ENCODE results near the gene NAT16. TPM values are rescaled to one million over a fixed set of nuclear protein-coding genes. Genes with fewer than 3 reads are reported as not detected.

The NAT16 gene
- not detected for total RNA-seq

- intact Hi-C loops (cut with DNase I) = no loop called here
- WGBS = 19% methylated on average over 9 of the region's 56 CpGs
- TF ChIP-seq EP300 (IDR thresholded peaks at IDR 0.05) = no peak
- TF ChIP-seq POLR2AphosphoS5 (IDR thresholded peaks at IDR 0.05) = no peak
- TF ChIP-seq CTCF (IDR thresholded peaks at IDR 0.05) = no peak
- no peak for TF ChIP-seq POLR2A (IDR thresholded peaks at IDR 0.05; ENCODE audit: low read depth)
- Histone ChIP-seq H3K36me3 (no peaks in the 10 kb centered on the region), H3K27ac (replicated peaks in 1 of 4) (no peak within 1 kb of the TSS), H3K27me3 (peaks cover 10 to 96% (median 56%) of the 10 kb centered on the region in 4 donors), H3K9me3 (no peaks in the 10 kb centered on the region), H3K4me3 (peak within 1 kb of the TSS in 1 of 4 donors; percentile 14), H3K4me1 (peaks cover 6 to 20% (median 17%) of the 10 kb centered on the region in 4 donors)
- no peak for DNase-seq (ENCODE audit: extremely low spot score)
These were observed at the start of gene NAT16 for GRCh38 chr7:101180130-101180755. TSS of gene NAT16 (minus strand) at chr7:101180293. CDS start at chr7:101174807, 5,486 bp downstream.

- TF ChIP-seq CTCF (IDR thresholded peaks at IDR 0.05) (no peak), EP300 (IDR thresholded peaks at IDR 0.05) (no peak), POLR2A (IDR thresholded peaks at IDR 0.05; ENCODE audit: low read depth) (no peak), POLR2AphosphoS5 (IDR thresholded peaks at IDR 0.05) (no peak)
- no peak for DNase-seq (ENCODE audit: extremely low spot score)
- Histone ChIP-seq H3K27ac (replicated peaks in 1 of 4) (no peak overlapping the region), H3K4me1 (peaks cover 4 to 13% (median 5%) of the 10 kb centered on the region in 4 donors), H3K9me3 (no peaks in the 10 kb centered on the region), H3K36me3 (peaks cover 34 to 85% (median 78%) of the 10 kb centered on the region in 4 donors), H3K27me3 (no peaks in the 10 kb centered on the region), H3K4me3 (no peak overlapping the region)
- WGBS = 93% methylated on average over 9 of the region's 9 CpGs
- intact Hi-C loops (cut with DNase I) = no loop called here
These were observed 46.6 kb upstream of the NAT16 start for GRCh38 chr7:101226721-101227120.

- WGBS = 92% methylated on average over 6 of the region's 6 CpGs
- Histone ChIP-seq H3K4me1 (peaks cover under 1 to 19% (median 2%) of the 10 kb centered on the region in 4 donors), H3K9me3 (no peaks in the 10 kb centered on the region), H3K27ac (replicated peaks in 1 of 4) (no peak overlapping the region), H3K27me3 (no peaks in the 10 kb centered on the region), H3K4me3 (no peak overlapping the region), H3K36me3 (peaks cover 34 to 85% (median 73%) of the 10 kb centered on the region in 4 donors)
- no peak for DNase-seq (ENCODE audit: extremely low spot score)
- TF ChIP-seq CTCF (IDR thresholded peaks at IDR 0.05) (no peak), EP300 (IDR thresholded peaks at IDR 0.05) (no peak)
- intact Hi-C loops (cut with DNase I) = no loop called here
These were observed 45.6 kb upstream of the NAT16 start for GRCh38 chr7:101225650-101226049.

- no peaks in the 10 kb centered on the region for H3K9me3 ChIP-seq
- DNase-seq (ENCODE audit: extremely low spot score) = no peak
- peaks cover 20 to 40% (median 21%) of the 10 kb centered on the region in 4 donors for H3K4me1 ChIP-seq
- no peaks in the 10 kb centered on the region for H3K27me3 ChIP-seq
- 96% methylated on average over 14 of the region's 15 CpGs for WGBS
- intact Hi-C loops (cut with DNase I) = no loop called here
- H3K4me3 ChIP-seq = no peak overlapping the region
- peaks cover 34 to 69% (median 61%) of the 10 kb centered on the region in 4 donors for H3K36me3 ChIP-seq
- TF ChIP-seq POLR2A (IDR thresholded peaks at IDR 0.05; ENCODE audit: low read depth) (no peak), EP300 (IDR thresholded peaks at IDR 0.05) (no peak), POLR2AphosphoS5 (IDR thresholded peaks at IDR 0.05) (no peak), CTCF (IDR thresholded peaks at IDR 0.05) (no peak)
- H3K27ac ChIP-seq (replicated peaks in 1 of 4) = no peak overlapping the region
These were observed 43.4 kb upstream of the NAT16 start for GRCh38 chr7:101223528-101223927.

All from esophagus muscularis mucosa (tissue), 4 donors.